HG02870 (cell line): ENCODE measurements around the gene CACHD1.

ENCODE experiments used
- ATAC-seq: cut with Tn5 transposase; IDR thresholded peaks from one replicate; pipeline ENCODE4 v1.9.1; 2021; ENCODE audit warnings: mild to moderate bottlenecking, moderate library complexity; ENCODE audit not compliant: unreplicated experiment

The CACHD1 gene

GRCh38 chr1:64469977-64470664, at the start of gene CACHD1:
TSS of gene CACHD1 (plus strand) at chr1:64470129. CDS start at chr1:64470745, 616 bp downstream.
- ATAC-seq: peak; percentile 75

GRCh38 chr1:64421377-64421776, 48.6 kb upstream of the CACHD1 start:
- no peak for ATAC-seq

GRCh38 chr1:64423526-64423925, 46.4 kb upstream of the CACHD1 start:
- no peak for ATAC-seq

GRCh38 chr1:64424412-64424811, 45.5 kb upstream of the CACHD1 start:
- ATAC-seq: no peak

- no peak for ATAC-seq
These were observed 44.4 kb upstream of the CACHD1 start for GRCh38 chr1:64425521-64425920.

GRCh38 chr1:64426681-64427080, 43.2 kb upstream of the CACHD1 start:
- no peak for ATAC-seq

GRCh38 chr1:64427879-64428278, 42.0 kb upstream of the CACHD1 start:
- no peak for ATAC-seq

- ATAC-seq: no peak
These were observed 36.6 kb upstream of the CACHD1 start for GRCh38 chr1:64433308-64433707.

- no peak for ATAC-seq
These were observed 36.2 kb upstream of the CACHD1 start for GRCh38 chr1:64433747-64434146.

- ATAC-seq: no peak
These were observed 34.9 kb upstream of the CACHD1 start for GRCh38 chr1:64435000-64435399.

GRCh38 chr1:64437453-64437852, 32.5 kb upstream of the CACHD1 start:
- ATAC-seq: no peak

- no peak for ATAC-seq
These were observed 29.6 kb upstream of the CACHD1 start for GRCh38 chr1:64440183-64440826.

GRCh38 chr1:64451440-64451839, 18.5 kb upstream of the CACHD1 start:
- ATAC-seq: no peak

GRCh38 chr1:64453688-64454087, 16.2 kb upstream of the CACHD1 start:
- ATAC-seq: no peak

GRCh38 chr1:64458915-64459314, 11.0 kb upstream of the CACHD1 start:
- no peak for ATAC-seq

- ATAC-seq: no peak
These were observed 10.2 kb upstream of the CACHD1 start for GRCh38 chr1:64459743-64460142.

GRCh38 chr1:64466033-64466432, 3.9 kb upstream of the CACHD1 start:
- no peak for ATAC-seq

- no peak for ATAC-seq
These were observed 583 bp upstream of the CACHD1 start for GRCh38 chr1:64469116-64469976.

GRCh38 chr1:64470665-64471217, 812 bp downstream of the CACHD1 start:
- no peak for ATAC-seq

- no peak for ATAC-seq
These were observed 1.5 kb downstream of the CACHD1 start for GRCh38 chr1:64471218-64472039.

GRCh38 chr1:64472040-64472376, 2.1 kb downstream of the CACHD1 start:
- ATAC-seq: no peak
